ENCODE measurements around the gene FARS2. TPM values are rescaled to one million over a fixed set of nuclear protein-coding genes. Genes with fewer than 3 reads are reported as not detected.

Gene FARS2
- total and polyA plus RNA-seq, 11 donors: 11.4 to 24.6 (median 20.5) TPM

GRCh38 chr6:5215159-5215558 lies 46.2 kb upstream of the FARS2 start:
- Histone ChIP-seq H3K9me3 (no peaks in the 10 kb centered on the region), H3K4me3 (no peak overlapping the region), H3K36me3 (peaks cover 0 to 9% (median 3%) of the 10 kb centered on the region in 9 donors), H3K27me3 (no peaks in the 10 kb centered on the region), H3K27ac (peak overlapping the region in 2 of 12 donors; percentile 14 to 32), H3K4me1 (peaks cover 0 to 34% (median 15%) of the 10 kb centered on the region in 12 donors)
- no peak for ATAC-seq
- WGBS, 4 donors: 84 to 93% (median 86%) methylated on average over 2 of the region's 2 CpGs
- no peak for DNase-seq
- intact Hi-C loops (cut with DNase I): loop anchor here in 9 of 10 donors (2.0 to 10.0 kb wide), 11 partner anchors 70 to 190 kb away; no protein-coding TSS in a partner anchor
- TF ChIP-seq POLR2A (IDR thresholded peaks at IDR 0.05) (no peak), CTCF (IDR thresholded peaks at IDR 0.05) (no peak)

- TF ChIP-seq POLR2A (IDR thresholded peaks at IDR 0.05) (no peak), CTCF (IDR thresholded peaks at IDR 0.05) (no peak)
- H3K36me3 ChIP-seq: peaks cover 0 to 9% (median 3%) of the 10 kb centered on the region in 9 donors
- no peak overlapping the region for H3K27ac ChIP-seq
- WGBS, 4 donors: 75 to 83% (median 79%) methylated on average over 9 of the region's 9 CpGs
- intact Hi-C loops (cut with DNase I): loop anchor here in 9 of 10 donors (2.0 to 10.0 kb wide), 11 partner anchors 71 to 189 kb away; no protein-coding TSS in a partner anchor
- no peak for ATAC-seq
- H3K27me3 ChIP-seq: no peaks in the 10 kb centered on the region
- no peak for DNase-seq
- no peaks in the 10 kb centered on the region for H3K9me3 ChIP-seq
- H3K4me3 ChIP-seq: no peak overlapping the region
- peaks cover 0 to 34% (median 15%) of the 10 kb centered on the region in 12 donors for H3K4me1 ChIP-seq
These were observed 45.5 kb upstream of the FARS2 start for GRCh38 chr6:5215799-5216198.

GRCh38 chr6:5217356-5217755 lies 44.0 kb upstream of the FARS2 start:
- Histone ChIP-seq H3K27me3 (no peaks in the 10 kb centered on the region), H3K4me1 (peaks cover 0 to 29% (median 12%) of the 10 kb centered on the region in 12 donors), H3K27ac (no peak overlapping the region), H3K4me3 (no peak overlapping the region), H3K36me3 (peaks cover 0 to 9% (median 3%) of the 10 kb centered on the region in 9 donors), H3K9me3 (no peaks in the 10 kb centered on the region)
- 88 to 97% (median 90%) methylated on average over 2 of the region's 2 CpGs for WGBS, 4 donors
- ATAC-seq (no peak), DNase-seq (no peak)
- TF ChIP-seq CTCF (IDR thresholded peaks at IDR 0.05): no peak
- no peak for TF ChIP-seq POLR2A (IDR thresholded peaks at IDR 0.05)
- intact Hi-C loops (cut with DNase I): loop anchor here in 8 of 10 donors (5.0 to 10.0 kb wide), 9 partner anchors 73 to 187 kb away; no protein-coding TSS in a partner anchor

GRCh38 chr6:5219011-5219691 lies 42.2 kb upstream of the FARS2 start:
- intact Hi-C loops (cut with DNase I): loop anchor here in 8 of 10 donors (5.0 to 10.0 kb wide), 9 partner anchors 74 to 186 kb away; no protein-coding TSS in a partner anchor
- Histone ChIP-seq H3K27me3 (no peaks in the 10 kb centered on the region), H3K4me3 (no peak overlapping the region), H3K27ac (no peak overlapping the region), H3K36me3 (peaks cover 0 to 9% (median 0%) of the 10 kb centered on the region in 9 donors), H3K9me3 (no peaks in the 10 kb centered on the region), H3K4me1 (peaks cover 0 to 17% (median 7%) of the 10 kb centered on the region in 12 donors)
- no peak for ATAC-seq
- no peak for TF ChIP-seq POLR2A (IDR thresholded peaks at IDR 0.05)
- TF ChIP-seq CTCF (IDR thresholded peaks at IDR 0.05): no peak
- WGBS, 4 donors: 84 to 90% (median 87%) methylated on average over 5 of the region's 5 CpGs
- no peak for DNase-seq
